Activated T-helper 1 cell treated with anti-CD3 and anti-CD28 coated beads, Interleukin-12 subunit alpha, Interleukin-12 subunit beta, Interleukin-2, Interleukin-4 antibody, amounts not matched to agents 30 ng/mL and 10 ng/mL and 1 ng/mL, durations not matched to agents 14 hours and 24 hours and 36 hours (primary cell): ENCODE data around the gene IDE. TPM values are rescaled to one million over a fixed set of nuclear protein-coding genes. Genes with fewer than 3 reads are reported as not detected.

Experiments
- total RNA-seq: library from RNA; stranded (reverse); gene quantifications from 2 replicates; pipeline ENCODE4 v1.2.3, GENCODE V29; 2022

IDE gene
- total RNA-seq, 1 donor from 2014 or later, result 43.4 TPM

Other genes with a start within 250 kb of the IDE start
- gene KIF11, start 19.0 kb upstream of the IDE start, total RNA-seq, result 37.3 and 38.7 TPM in 2 replicates
- 0.16 and 0.32 TPM in 2 replicates for gene HHEX, start 115.9 kb upstream of the IDE start, total RNA-seq